IMR-90 (cell line): ENCODE data around the gene MAGI2. TPM values are rescaled to one million over a fixed set of nuclear protein-coding genes. Genes with fewer than 3 reads are reported as not detected.

Experiments
- ATAC-seq: fragments of 200-7000 bp; cut with Tn5 transposase; 2 replicates; pipeline ENCODE4 v1.9.1; 2020; ENCODE audit warnings: low read depth, mild to moderate bottlenecking, moderate library complexity
- BruUV-seq: library from RNA; stranded (reverse); fragments of 400-500 nt; replicated peaks from 2 replicates; lab custom pipeline; 2021; lab: Mats Ljungman, UMichigan
- CTCF ChIA-PET: fragments of 300-600 bp; formaldehyde crosslinking; extraction: SDS; loops from one replicate; lab custom pipeline; 2021; ENCODE audit warnings: antibody characterized with exemption; lab: Yijun Ruan, JAX
- POLR2A ChIA-PET: fragments of 300-600 bp; sonication (Branson Sonifier 250); formaldehyde crosslinking; loops from one replicate; lab custom pipeline; 2022; ENCODE audit warnings: antibody characterized with exemption; ENCODE audit not compliant: unreplicated experiment; lab: Charles Lee
- DNase-seq: peaks from one replicate; pipeline ENCODE4 v3.0.0; 2013
- H2AFZ ChIP-seq: replicated peaks from 2 replicates; pipeline ENCODE3; 2013; ENCODE audit warnings: low read length, mild to moderate bottlenecking; ENCODE audit not compliant: poor library complexity
- H2AK5ac ChIP-seq: 2 replicates; pipeline ENCODE4 v1.6.1; 2013; ENCODE audit warnings: low read depth, low read length, inconsistent platforms
- H2AK9ac ChIP-seq: replicated peaks from 2 replicates; pipeline ENCODE3; 2013; ENCODE audit warnings: mild to moderate bottlenecking, low read depth, low read length, moderate library complexity; ENCODE audit not compliant: poor library complexity
- H2BK120ac ChIP-seq: 2 replicates; pipeline ENCODE4 v1.6.1; 2013; ENCODE audit warnings: low read depth, low read length, inconsistent platforms
- H2BK15ac ChIP-seq: 3 replicates; pipeline ENCODE4 v1.6.1; 2013; ENCODE audit warnings: low read depth, low read length, inconsistent platforms
- H2BK20ac ChIP-seq: 2 replicates; pipeline ENCODE4 v1.6.1; 2013; ENCODE audit warnings: low read depth, mild to moderate bottlenecking, inconsistent platforms, low read length, moderate library complexity
- H2BK5ac ChIP-seq: 2 replicates; pipeline ENCODE4 v1.6.1; 2013; ENCODE audit warnings: mild to moderate bottlenecking, low read depth, low read length, inconsistent platforms; ENCODE audit not compliant: poor library complexity, severe bottlenecking
- H3K14ac ChIP-seq: replicated peaks from 2 replicates; pipeline ENCODE4 v1.6.1; 2013; ENCODE audit warnings: low read depth, low read length, inconsistent platforms
- H3K18ac ChIP-seq: 2 replicates; pipeline ENCODE4 v1.6.1; 2013; ENCODE audit warnings: low read depth, low read length, control low read depth
- H3K23ac ChIP-seq: 2 replicates; pipeline ENCODE4 v1.6.1; 2013; ENCODE audit warnings: low read depth, low read length, inconsistent platforms
- H3K27ac ChIP-seq: 2 replicates; pipeline ENCODE4 v1.5.1; 2013; ENCODE audit warnings: mild to moderate bottlenecking, control low read depth, low read length; ENCODE audit not compliant: insufficient read depth
- H3K27me3 ChIP-seq: 2 replicates; pipeline ENCODE4 v1.6.1; 2013; ENCODE audit warnings: low read length; ENCODE audit not compliant: control insufficient read depth, insufficient read depth
- H3K36me3 ChIP-seq: 2 replicates; pipeline ENCODE4 v1.6.1; 2013; ENCODE audit warnings: low read length, mixed read lengths; ENCODE audit not compliant: control insufficient read depth, insufficient read depth
- H3K4ac ChIP-seq: 2 replicates; pipeline ENCODE4 v1.6.1; 2013; ENCODE audit warnings: low read depth, low read length, inconsistent platforms
- H3K4me1 ChIP-seq: 2 replicates; pipeline ENCODE4 v1.6.1; 2013; ENCODE audit warnings: low read length, mixed read lengths; ENCODE audit not compliant: control insufficient read depth, insufficient read depth
- H3K4me2 ChIP-seq: 2 replicates; pipeline ENCODE4 v1.6.1; 2013; ENCODE audit warnings: low read depth, mild to moderate bottlenecking, control low read depth, low read length, moderate library complexity
- H3K4me3 ChIP-seq: 2 replicates; pipeline ENCODE4 v1.5.1; 2013; ENCODE audit warnings: low read depth, mild to moderate bottlenecking, control low read depth, low read length, moderate library complexity; ENCODE audit not compliant: insufficient read depth
- H3K56ac ChIP-seq: 2 replicates; pipeline ENCODE4 v1.6.1; 2013; ENCODE audit warnings: low read length, inconsistent platforms; ENCODE audit not compliant: insufficient read depth; ENCODE audit errors: extremely low read depth
- H3K79me1 ChIP-seq, 2 experiments: 2 replicates each; pipeline ENCODE4 v1.6.1; 2013; ENCODE audit warnings: low read length in 2 of 2, inconsistent platforms in 1 of 2, low read depth in 1 of 2
- H3K9ac ChIP-seq: 2 replicates; pipeline ENCODE4 v1.6.1; 2013; ENCODE audit warnings: low read depth, low read length, control low read depth
- H3K9me1 ChIP-seq: 2 replicates; pipeline ENCODE4 v1.6.1; 2013; ENCODE audit warnings: low read length, inconsistent platforms; ENCODE audit not compliant: insufficient read depth
- H3K9me3 ChIP-seq: 2 replicates; pipeline ENCODE4 v1.6.1; 2013; ENCODE audit warnings: low read length; ENCODE audit not compliant: control insufficient read depth, insufficient read depth
- H4K20me1 ChIP-seq: 2 replicates; pipeline ENCODE4 v1.6.1; 2013; ENCODE audit warnings: low read length, inconsistent platforms; ENCODE audit not compliant: insufficient read depth
- H4K5ac ChIP-seq: 2 replicates; pipeline ENCODE4 v1.6.1; 2013; ENCODE audit warnings: mild to moderate bottlenecking, low read depth, low read length, control low read depth
- H4K8ac ChIP-seq, 2 experiments: 2 replicates each; pipeline ENCODE4 v1.6.1; 2013; ENCODE audit warnings: low read depth in 2 of 2, low read length in 2 of 2, control low read depth in 1 of 2, inconsistent platforms in 1 of 2
- H4K91ac ChIP-seq: 2 replicates; pipeline ENCODE4 v1.6.1; 2013; ENCODE audit warnings: low read depth, low read length, inconsistent platforms; ENCODE audit not compliant: insufficient read depth
- CHD1 ChIP-seq: IDR thresholded peaks from 2 replicates; pipeline ENCODE4 v1.6.1; 2012; ENCODE audit warnings: low read depth, low read length, improper control_type of control experiment
- CTCF ChIP-seq: conservative IDR thresholded peaks from 2 replicates; pipeline ENCODE4 v1.5.1; 2012; ENCODE audit warnings: mild to moderate bottlenecking, low read depth, low read length, improper control_type of control experiment
- FOS ChIP-seq: fragments of 150-350 bp; IDR thresholded peaks from 2 replicates; pipeline ENCODE4 v1.6.1; 2016; ENCODE audit warnings: low read depth, low read length
- MAFK ChIP-seq: IDR thresholded peaks from 2 replicates; pipeline ENCODE4 v1.6.1; 2012; ENCODE audit warnings: low read depth, low read length, improper control_type of control experiment
- MAZ ChIP-seq: IDR thresholded peaks from 2 replicates; pipeline ENCODE4 v1.6.1; 2012; ENCODE audit warnings: low read depth, mild to moderate bottlenecking, low read length, improper control_type of control experiment, moderate library complexity, borderline replicate concordance
- MXI1 ChIP-seq: IDR thresholded peaks from 2 replicates; pipeline ENCODE4 v1.6.1; 2012; ENCODE audit warnings: low read depth, mild to moderate bottlenecking, low read length, moderate library complexity, borderline replicate concordance
- RFX5 ChIP-seq: IDR thresholded peaks from 2 replicates; pipeline ENCODE4 v1.8.0; 2012; ENCODE audit warnings: low read depth, mild to moderate bottlenecking, low read length, moderate library complexity
- USF2 ChIP-seq: fragments of 150-350 bp; IDR thresholded peaks from 2 replicates; pipeline ENCODE4 v1.6.1; 2017; ENCODE audit warnings: mild to moderate bottlenecking, antibody characterized with exemption, low read length, low read depth
- dilution Hi-C: fragments of 300-500 bp; cut with HindIII; formaldehyde crosslinking; loops from one replicate; pipeline ENCODE4 v1.14.3; 2018; ENCODE audit warnings: low sequenced_read_pairs; ENCODE audit not compliant: unreplicated experiment
- in situ Hi-C: fragments of 300-500 bp; cut with MboI; formaldehyde crosslinking; loops from 3 replicates; pipeline ENCODE4 v1.14.3; 2019; ENCODE audit warnings: low sequenced_read_pairs, inconsistent platforms, mixed read lengths
- intact Hi-C: fragments of 100-400 bp; cut with micrococcal nuclease; formaldehyde crosslinking; loops from 2 replicates; pipeline ENCODE4 v1.10.0; 2022
- polyA plus RNA-seq, 3 experiments: library from polyadenylated mRNA; depleted of rRNA; stranded (reverse); fragments of >200 nt; gene quantifications; 2 replicates each; pipeline ENCODE4 v1.2.3, GENCODE V29; 2012; ENCODE audit warnings: low replicate concordance in 1 of 3
- total RNA-seq: library from RNA; depleted of rRNA; stranded (reverse); fragments of >200 nt; gene quantifications from 2 replicates; pipeline ENCODE4 v1.2.3, GENCODE V29; 2012

Gene MAGI2
- total and polyA plus RNA-seq, 2 of the 4 experiments (the other 2 are of a cell fraction) = 2.5 to 17.9 TPM

- in situ Hi-C loops = no loop called here
- no peaks in the 10 kb centered on the region for H3K4me1 ChIP-seq
- no peak overlapping the region for H3K4me2 ChIP-seq
- H4K91ac ChIP-seq = no peak overlapping the region
- no peak overlapping the region for H2BK20ac ChIP-seq
- DNase-seq = no peak
- H4K5ac ChIP-seq = no peak overlapping the region
- no peak overlapping the region for H3K4ac ChIP-seq
- H2AK9ac ChIP-seq = no peak overlapping the region
- H3K36me3 ChIP-seq = no peaks in the 10 kb centered on the region
- no peak overlapping the region for H4K8ac ChIP-seq
- intact Hi-C loops = no loop called here
- no peaks in the 10 kb centered on the region for H3K27me3 ChIP-seq
- no peak overlapping the region for H2BK15ac ChIP-seq
- CTCF ChIA-PET = no interaction called here
- no peak overlapping the region for H3K9ac ChIP-seq
- BruUV-seq = no TSS peak
- no peak for ATAC-seq
- no peaks in the 10 kb centered on the region for H3K9me1 ChIP-seq
- no peak overlapping the region for H3K23ac ChIP-seq
- H3K18ac ChIP-seq = no peak overlapping the region
- H3K9me3 ChIP-seq = no peaks in the 10 kb centered on the region
- no peak for TF ChIP-seq RFX5
- TF ChIP-seq CHD1 = no peak
- TF ChIP-seq FOS = no peak
- no peak for TF ChIP-seq CTCF
- TF ChIP-seq MXI1 = no peak
- no peak for TF ChIP-seq MAZ
- TF ChIP-seq MAFK = no peak
- no peak for TF ChIP-seq USF2
- no peak overlapping the region for H3K14ac ChIP-seq
- H4K20me1 ChIP-seq = no peaks in the 10 kb centered on the region
- no peak overlapping the region for H3K56ac ChIP-seq
- H3K79me1 ChIP-seq = no peaks in the 10 kb centered on the region
- no peak overlapping the region for H3K4me3 ChIP-seq
- H2AK5ac ChIP-seq = no peak overlapping the region
- dilution Hi-C loops = no loop called here
- H2BK5ac ChIP-seq = no peak overlapping the region
- H2BK120ac ChIP-seq = no peak overlapping the region
- H3K27ac ChIP-seq = no peak overlapping the region
- POLR2A ChIA-PET = no interaction called here
- H2AFZ ChIP-seq = no peak overlapping the region
These were observed 1481.7 kb downstream of the MAGI2 start for GRCh38 chr7:77971726-77972125.
